Renal cortex interstitium (tissue), 11 donors: ENCODE data around the gene WDSUB1. TPM values are rescaled to one million over a fixed set of nuclear protein-coding genes. Genes with fewer than 3 reads are reported as not detected.

Experiments
- DNase-seq, 11 donors: peaks; one replicate each; pipeline ENCODE4 v3.0.0-alpha.2; 2013; ENCODE audit warnings: low read depth in 9 of 11, low spot score in 4 of 11; ENCODE audit errors: extremely low read depth in 1 of 11
- polyA plus RNA-seq, 3 donors: library from polyadenylated mRNA; unstranded; fragments of 120-200 nt; gene quantifications; one replicate each; pipeline ENCODE4 v1.2.1, GENCODE V29; 2013; ENCODE audit not compliant: insufficient read length in 3 of 3

WDSUB1 gene
- polyA plus RNA-seq, 3 donors, result 22.4 to 29.9 (median 29.1) TPM

DNA sequence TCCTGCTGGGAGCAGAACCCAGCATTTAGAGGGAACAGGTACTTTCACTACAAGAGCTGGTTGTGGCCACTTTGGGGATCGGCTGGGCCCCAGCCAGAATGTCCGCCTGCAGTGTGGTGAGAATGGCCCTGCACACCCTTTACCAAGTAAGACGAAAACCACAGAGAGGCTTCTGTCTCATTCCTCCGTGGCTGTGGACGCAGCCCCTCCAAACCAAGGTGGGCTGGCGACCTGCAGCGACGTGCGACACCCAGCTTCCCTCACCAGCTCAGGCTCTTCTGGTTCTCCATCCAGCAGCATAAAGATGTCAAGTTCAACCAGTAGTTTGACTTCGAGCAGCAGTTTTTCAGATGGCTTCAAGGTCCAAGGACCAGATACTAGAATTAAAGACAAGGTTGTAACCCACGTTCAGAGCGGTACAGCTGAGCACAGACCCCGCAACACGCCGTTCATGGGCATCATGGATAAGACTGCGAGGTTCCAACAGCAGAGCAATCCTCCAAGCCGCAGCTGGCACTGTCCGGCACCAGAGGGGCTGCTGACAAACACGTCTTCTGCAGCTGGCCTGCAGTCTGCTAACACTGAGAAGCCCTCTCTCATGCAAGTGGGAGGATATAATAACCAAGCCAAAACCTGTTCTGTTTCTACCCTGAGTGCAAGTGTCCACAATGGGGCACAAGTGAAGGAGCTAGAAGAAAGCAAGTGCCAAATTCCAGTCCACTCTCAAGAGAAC, 56.2 kb downstream of the WDSUB1 start:
- no peak for DNase-seq

DNA sequence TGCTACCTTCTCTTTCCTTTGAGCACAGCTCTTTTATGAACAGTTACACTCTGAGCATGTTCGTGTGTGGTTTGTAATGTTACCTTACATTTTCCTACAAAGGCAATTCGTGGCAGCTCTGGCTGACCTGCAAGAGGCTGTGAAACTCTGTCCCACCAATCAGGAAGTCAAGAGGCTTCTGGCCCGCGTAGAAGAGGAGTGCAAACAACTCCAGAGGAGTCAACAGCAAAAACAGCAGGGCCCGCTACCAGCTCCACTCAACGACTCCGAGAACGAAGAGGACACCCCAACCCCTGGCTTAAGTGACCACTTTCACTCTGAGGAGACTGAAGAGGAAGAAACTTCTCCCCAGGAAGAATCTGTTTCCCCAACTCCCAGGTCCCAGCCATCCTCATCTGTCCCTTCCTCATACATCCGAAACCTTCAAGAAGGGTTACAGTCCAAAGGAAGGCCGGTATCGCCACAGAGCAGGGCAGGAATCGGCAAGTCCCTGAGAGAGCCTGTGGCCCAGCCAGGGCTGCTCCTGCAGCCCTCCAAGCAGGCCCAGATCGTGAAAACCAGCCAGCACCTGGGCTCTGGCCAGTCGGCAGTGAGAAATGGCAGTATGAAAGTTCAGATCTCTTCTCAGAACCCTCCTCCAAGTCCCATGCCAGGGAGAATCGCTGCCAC, 56.9 kb downstream of the WDSUB1 start:
- DNase-seq, result no peak

DNA sequence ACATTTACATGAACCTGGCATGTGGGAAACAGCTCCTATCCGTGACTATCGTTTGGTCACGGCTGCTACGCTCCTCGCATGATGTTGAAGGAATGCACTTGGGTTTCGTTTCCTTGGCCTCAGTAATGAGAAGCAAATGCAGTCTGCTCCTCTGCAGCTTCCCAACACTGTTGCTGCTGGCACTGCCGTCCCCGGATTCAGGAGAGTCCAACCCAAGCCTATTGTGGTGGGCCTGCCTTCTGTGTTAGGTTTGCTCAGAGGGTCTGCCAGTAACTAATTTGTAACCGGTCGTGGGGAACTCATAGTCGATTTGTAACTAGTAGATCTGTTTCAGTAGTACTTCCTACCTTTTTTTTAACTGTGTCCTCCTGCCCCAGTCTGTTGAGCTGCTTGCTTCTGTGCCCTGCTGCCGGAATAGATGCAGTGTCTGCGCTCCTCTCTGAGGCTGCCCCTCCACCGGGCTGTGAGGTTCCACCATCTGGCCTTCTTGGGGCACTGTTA, 58.4 kb downstream of the WDSUB1 start:
- DNase-seq, result no peak

DNA sequence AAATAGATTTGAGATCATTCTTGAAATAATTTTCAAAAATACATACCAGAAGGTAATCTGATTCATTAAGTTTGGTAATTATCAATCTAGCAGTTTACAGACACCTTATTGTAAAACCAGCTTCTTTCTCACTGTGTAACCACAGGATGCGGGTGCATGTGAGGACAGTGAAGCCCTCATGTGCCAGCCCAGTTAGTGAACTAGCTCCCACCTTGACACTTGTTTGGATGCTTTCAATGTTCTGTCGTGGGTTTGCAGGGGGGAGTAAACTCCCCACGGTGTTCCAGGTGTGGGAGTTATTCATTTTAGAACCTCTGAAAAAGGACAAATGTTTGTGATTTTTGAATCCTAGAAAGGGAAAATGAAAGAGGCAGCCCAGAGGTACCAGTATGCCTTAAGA, 59.0 kb downstream of the WDSUB1 start:
- no peak for DNase-seq

DNA sequence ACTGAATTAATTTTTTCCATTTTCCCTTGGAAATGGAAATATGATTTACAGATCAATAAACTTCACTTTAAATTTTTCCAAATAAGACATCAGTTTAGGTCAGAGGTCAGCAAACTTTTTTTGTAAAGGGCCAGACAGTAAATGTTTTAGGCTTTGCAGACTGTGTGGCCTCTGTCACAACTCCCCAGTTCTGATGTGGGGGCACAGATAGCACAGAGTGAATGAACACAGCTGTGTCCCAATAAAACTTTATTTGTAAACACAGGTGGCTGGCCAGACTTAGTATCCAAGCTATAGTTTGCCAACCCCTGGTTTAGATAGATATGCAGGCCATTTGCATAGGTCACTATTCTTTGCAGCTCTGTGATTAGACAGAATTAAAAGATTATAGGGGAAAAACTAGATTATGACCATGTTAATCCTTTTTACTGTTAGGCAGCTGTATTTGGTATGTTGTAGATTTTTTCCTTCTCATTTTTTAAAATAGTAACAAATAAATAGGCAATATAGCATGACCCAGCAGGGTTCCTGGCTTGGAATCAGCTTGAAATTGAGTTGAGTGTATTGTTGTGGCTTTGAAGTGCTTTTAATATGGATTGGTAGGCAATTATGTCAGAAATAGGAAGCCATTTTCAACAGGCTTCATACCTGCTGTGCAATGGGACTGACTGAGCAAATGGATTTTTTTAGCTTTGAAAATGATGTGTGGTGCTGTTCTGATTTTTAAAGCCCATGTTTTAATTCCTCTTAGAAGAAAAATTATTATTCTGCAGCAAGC, 59.7 kb downstream of the WDSUB1 start:
- DNase-seq, result no peak

DNA sequence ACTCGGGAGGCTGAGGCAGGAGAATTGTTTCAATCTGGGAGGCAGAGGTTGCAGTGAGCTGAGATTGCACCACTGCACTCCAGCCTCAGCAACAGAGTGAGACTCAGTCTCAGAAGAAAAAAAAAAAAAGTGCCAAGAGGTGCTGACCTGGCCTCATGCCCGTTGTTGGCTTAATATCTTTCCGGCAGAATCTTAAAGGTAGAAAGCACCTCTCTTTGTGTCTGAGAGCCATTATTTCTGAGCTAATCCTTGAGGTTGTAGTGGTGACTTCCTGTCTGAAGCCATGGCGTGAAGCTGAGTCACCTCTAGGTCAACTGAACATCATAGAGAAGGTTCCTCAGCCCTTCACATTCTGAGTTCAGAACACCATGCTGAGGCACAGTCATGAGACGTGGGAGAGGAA, 60.4 kb downstream of the WDSUB1 start:
- DNase-seq, result no peak

DNA sequence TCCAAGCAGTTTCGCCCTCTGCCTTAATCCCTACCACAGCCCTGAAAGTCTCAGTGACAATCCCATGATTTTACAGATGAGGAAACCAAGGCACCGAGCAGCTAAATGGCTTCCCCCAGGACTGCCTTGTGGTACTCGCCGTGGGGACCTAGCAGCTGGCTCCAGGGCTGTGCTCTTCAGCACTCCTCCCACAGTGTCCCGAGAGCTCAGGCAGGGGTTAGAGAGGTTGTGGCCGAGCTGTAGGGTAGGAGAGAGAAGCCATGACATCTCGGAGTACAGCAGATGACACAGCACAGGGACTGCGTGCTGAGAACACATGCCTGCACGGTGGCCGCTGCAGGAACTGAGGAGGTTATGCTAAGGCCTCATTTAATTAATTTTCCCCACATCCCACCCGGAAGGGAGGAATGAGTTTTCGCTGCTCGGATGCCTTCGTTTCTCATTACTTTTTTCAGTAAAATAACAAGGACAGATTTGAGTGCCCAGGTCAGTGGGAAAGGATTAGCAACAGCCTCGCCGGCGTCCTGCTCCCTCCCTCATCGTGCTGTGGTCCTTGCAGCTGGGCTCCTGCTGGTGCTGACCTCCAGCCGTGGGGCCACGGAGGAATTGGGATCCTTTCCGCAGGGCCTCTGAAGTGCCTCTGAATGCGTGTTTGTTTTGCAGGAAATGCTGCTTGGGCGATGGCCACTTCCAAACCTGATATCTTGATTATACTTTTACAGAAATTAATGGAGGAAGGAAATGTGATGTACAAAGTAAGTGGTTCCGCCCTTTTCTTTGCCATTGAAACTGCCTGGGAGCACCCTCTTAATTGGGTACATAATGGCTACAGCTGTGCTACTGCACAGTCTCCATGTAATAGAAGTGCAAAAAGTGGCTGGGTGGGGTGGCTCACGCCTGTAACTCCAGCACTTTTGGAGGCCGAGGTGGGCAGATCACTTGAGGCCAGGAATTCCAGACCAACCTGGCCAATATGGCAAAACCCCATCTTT, 61.2 kb downstream of the WDSUB1 start:
- peak in 3 of 11 donors; percentile 38 to 57 (median 45) for DNase-seq

DNA sequence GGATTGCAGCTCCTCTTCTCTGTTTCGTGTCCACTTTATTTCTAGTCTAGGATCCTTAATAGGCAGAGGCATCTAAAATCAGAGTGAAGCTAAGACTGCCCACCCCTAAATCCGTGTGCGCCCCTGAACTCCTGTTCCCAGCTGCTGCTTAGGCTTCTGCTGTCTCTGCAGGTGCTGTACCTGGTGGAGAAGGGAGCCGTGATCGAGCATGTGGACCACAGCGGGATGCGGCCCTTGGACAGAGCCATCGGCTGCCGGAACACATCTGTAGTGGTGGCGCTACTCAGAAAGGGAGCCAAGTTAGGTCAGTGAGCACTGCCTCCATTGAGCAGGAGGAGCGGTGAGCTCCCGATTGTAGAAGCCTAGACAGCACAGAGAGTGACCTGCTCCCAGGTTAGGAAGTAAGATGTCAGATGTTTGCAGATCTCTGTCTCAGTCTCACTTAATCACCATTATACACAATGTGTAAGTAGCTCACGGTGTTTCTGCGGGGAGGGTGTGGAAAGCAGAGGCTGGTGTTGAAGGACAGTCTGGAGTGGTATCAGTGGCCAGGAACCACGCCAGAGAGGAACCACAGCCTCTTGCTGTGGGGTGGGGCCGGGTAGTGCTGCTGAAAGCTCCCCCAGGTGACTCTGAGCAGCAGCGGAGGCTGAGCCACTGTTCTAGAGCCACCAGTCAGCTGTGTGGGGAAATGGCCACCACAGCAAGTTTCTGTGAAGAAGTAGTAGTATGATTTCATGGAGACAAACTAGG, 62.3 kb downstream of the WDSUB1 start:
- no peak for DNase-seq

DNA sequence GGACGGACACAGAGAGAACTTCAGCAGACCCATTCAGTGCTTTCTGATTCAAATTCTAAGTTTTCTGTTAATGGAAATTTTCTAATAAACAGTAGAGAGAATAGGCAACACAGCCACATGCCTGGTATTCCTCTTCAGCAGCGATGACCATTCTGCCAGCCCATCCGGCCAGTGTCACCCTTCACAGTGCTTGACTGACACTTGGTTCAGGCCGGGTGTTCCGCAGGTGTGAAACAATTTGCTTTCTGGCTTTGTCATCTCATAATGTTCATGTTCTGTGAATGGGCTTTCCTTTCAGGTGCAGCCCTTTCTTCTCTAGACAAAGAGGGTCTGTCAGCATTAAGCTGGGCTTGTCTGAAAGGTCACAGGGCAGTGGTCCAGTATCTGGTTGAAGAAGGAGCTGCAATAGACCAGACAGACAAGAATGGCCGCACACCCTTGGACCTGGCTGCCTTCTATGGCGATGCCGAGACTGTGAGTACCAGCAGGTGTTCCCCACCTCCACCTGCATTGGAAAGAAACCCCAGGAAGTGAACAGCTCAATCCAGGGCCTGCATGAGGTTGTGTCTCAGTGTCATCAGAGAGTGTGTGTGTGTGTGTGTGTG, 67.0 kb downstream of the WDSUB1 start:
- DNase-seq, result no peak

DNA sequence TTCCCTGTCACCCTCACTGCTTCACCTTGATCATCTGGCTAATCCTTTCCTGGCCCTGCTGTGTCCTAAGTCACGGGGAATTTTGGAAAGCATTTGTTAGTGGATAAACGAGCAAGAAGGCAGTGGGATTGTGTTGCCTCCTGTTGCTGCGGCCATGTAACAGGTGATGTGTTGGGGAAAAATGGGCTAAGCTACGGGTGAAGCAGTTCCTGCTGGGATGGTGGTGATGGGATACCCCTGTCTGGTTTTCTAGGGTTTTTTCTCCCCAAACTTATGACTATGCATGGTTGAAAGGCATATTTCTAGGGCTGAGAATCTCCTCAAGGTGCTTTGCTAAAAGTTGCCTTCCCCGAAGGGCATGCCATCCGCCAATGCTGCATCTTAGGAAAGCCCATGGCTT, 68.1 kb downstream of the WDSUB1 start:
- DNase-seq, result no peak

DNA sequence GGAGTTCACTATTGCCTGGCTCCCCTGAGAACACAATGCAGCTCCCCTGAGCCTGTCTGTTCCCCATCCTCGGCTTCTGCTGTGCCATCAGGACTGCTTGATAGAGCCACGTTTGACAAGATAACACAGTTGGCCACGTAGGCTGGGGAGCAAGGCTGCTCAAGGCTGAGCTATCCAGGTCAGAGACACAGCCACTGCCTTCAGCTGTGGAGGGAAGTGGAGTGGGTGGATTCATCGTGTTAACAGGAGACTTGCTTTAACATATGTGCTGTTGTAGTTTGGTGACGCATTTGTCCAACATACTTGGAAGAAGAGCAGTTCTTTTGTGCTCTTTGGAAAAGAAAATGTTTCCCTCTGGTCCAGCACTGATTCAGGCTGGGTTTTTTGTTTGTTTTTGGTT, 68.8 kb downstream of the WDSUB1 start:
- no peak for DNase-seq

DNA sequence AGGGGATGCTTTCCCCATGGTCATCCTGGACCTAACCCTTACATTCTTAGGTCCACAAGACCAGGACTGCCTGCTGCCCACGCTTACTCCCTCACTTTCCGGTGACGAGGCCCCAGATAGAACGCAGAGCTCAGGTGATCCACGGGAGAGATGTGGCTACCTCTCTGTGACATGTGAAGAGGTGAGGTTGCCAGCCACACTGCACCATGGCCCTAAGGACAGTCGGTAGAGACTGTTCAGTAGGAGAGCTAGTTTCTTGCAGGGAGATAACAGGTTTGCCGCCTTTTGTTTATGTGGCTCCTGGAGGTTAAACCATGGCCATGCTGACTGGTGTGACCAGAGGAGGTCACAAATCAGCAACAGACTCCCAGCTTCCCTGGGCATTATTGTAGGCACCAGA, 71.4 kb downstream of the WDSUB1 start:
- no peak for DNase-seq

DNA sequence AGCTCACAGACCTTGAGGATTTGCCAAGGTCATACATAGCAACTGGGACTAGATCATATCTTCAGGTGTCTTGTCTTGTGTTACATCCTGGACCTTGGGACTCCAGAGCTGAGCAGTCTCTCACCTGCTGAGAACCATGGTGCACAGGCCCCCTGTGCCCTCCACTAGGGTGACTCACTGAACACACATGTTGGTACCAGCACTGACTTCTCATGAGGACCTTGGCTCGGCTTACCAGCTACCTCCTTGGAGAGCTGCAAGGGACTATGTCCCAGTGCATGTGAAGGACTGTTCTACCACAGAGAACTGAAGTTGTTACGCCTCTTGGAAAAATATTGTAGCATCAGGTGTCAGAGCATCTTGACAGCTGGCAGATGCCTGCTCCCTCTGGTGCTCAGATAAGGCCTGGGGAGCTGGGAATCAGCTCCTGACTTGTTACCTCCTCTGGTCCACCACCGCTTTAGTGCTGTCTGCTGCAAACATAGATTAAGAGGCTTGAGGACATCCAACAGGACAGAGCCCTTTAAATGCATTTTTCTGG, 72.1 kb downstream of the WDSUB1 start:
- no peak for DNase-seq

DNA sequence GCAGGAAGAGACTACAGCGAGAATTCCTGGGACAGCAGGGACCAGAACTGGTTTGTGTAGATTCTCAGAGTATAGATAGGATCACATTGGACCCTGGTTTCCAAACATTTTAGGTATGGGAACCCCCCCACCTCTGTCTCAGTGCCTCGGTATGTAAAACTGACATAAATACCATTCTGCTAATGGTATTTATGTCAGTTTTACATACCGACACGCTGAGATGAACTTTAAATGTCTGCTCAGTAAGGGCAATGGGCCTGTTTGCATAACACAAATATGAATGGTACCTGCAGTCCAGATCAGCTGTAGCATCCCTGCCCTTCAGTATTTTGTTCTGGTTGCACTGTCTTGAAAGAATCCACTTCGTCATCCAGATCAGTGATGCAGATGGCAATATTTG, 73.2 kb downstream of the WDSUB1 start:
- no peak for DNase-seq

DNA sequence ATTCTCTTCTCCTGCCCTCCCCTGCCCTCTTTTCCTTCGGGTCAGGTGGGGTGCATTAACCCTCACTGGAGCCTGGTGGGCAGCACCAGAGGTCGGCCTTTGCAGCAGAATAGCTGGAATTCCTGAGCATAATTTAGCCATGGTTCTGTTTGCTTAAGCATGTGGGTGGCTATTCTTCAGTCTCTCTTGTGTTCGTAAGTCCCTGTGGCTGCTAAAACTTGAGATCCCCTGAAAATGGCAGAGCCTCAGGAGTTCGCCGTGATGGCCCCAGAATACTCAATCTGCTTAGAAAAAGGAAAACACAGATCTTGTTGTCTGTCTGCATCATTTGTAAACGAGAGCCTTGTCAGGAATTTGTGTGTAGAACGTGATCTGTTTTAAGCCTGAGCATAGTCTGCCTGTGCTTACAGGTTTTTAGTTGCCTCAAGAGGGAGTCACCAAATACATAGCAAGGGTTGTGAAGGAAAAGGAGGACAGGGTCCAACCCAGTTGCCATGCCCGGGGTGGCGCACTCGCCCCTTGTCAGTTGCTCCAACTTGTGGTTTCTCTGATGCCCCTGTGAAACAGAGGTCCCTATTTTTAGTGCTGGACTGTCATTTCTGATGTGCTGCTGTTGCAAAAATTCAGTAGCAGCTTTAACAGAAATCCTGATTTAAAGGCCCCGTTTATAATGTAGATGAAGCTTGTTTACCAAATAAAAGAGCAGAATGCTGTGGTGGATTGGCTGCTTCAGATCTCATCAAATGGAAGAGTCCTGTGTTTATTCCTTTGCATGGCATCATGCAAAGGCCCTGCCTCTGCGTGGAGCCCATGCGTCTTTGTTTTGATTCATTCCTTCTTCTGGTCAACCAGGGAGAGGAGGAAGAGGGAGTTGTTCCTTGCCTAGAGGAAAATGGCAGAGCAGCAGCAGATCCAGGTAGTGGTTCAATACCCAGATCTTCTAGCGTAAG, 74.8 kb downstream of the WDSUB1 start:
- DNase-seq, result peak in 5 of 11 donors; percentile 8 to 56 (median 39)
